ENCODE data around the gene ZNF319. TPM values are rescaled to one million over a fixed set of nuclear protein-coding genes. Genes with fewer than 3 reads are reported as not detected.

ZNF319 gene
- total RNA-seq, 1 donor from 2014 or later: 14.2 TPM

DNA sequence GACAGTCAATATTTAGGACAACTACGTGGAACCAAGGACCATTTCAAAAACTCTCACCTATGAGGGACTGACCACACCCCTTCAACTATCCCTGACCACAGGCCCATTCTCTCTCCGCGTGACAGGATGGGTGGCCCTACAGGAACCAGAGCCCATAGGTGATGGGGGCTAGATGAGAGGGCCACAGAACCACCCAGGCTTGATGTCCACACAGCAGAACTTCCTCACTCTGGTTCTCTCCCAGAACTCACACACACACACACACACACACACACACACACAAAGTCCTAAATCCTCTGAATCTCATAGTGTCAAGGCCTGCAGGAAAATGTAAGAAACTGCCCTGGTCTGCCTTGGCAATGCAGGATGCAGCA is 1.5 kb downstream of the ZNF319 start:
- no peak for DNase-seq (ENCODE audit: extremely low spot score, unreplicated experiment)
- no peaks in the 10 kb centered on the region for H3K36me3 Mint-ChIP-seq
- peaks cover 18% of the 10 kb centered on the region for H3K4me1 Mint-ChIP-seq (ENCODE audit: unreplicated experiment)
- H3K4me3 Mint-ChIP-seq: peak overlapping the region; percentile 87
- no peak for TF ChIP-seq CTCF (conservative IDR thresholded peaks at IDR 0.05)
- no peaks in the 10 kb centered on the region for H3K27me3 Mint-ChIP-seq
- H3K27ac Mint-ChIP-seq: peak overlapping the region; percentile 81
- no peaks in the 10 kb centered on the region for H3K9me3 Mint-ChIP-seq

- H3K36me3 Mint-ChIP-seq: no peaks in the 10 kb centered on the region
- no peaks in the 10 kb centered on the region for H3K9me3 Mint-ChIP-seq
- TF ChIP-seq CTCF (conservative IDR thresholded peaks at IDR 0.05): no peak
- H3K27me3 Mint-ChIP-seq: no peaks in the 10 kb centered on the region
- H3K27ac Mint-ChIP-seq: peak overlapping the region; percentile 81
- H3K4me1 Mint-ChIP-seq (ENCODE audit: unreplicated experiment): peaks cover 18% of the 10 kb centered on the region
- DNase-seq (ENCODE audit: extremely low spot score, unreplicated experiment): no peak
- peak overlapping the region; percentile 87 for H3K4me3 Mint-ChIP-seq
Observed at GRCh38 chr16:57998486-57998885, 2.0 kb downstream of the ZNF319 start.

GRCh38 chr16:57997528-57998265 is 2.8 kb downstream of the ZNF319 start:
- no peak for DNase-seq (ENCODE audit: extremely low spot score, unreplicated experiment)
- Mint-ChIP-seq H3K4me3 (peak overlapping the region; percentile 66), H3K27me3 (no peaks in the 10 kb centered on the region), H3K4me1 (ENCODE audit: unreplicated experiment) (peaks cover 18% of the 10 kb centered on the region), H3K9me3 (no peaks in the 10 kb centered on the region), H3K36me3 (peaks cover 3% of the 10 kb centered on the region), H3K27ac (no peak overlapping the region)
- no peak for TF ChIP-seq CTCF (conservative IDR thresholded peaks at IDR 0.05)

GRCh38 chr16:57997176-57997527 is 3.3 kb downstream of the ZNF319 start:
- H3K36me3 Mint-ChIP-seq: peaks cover 3% of the 10 kb centered on the region
- H3K9me3 Mint-ChIP-seq: no peaks in the 10 kb centered on the region
- no peak for TF ChIP-seq CTCF (conservative IDR thresholded peaks at IDR 0.05)
- no peak for DNase-seq (ENCODE audit: extremely low spot score, unreplicated experiment)
- H3K4me1 Mint-ChIP-seq (ENCODE audit: unreplicated experiment): peaks cover 22% of the 10 kb centered on the region
- peak overlapping the region; percentile 66 for H3K4me3 Mint-ChIP-seq
- H3K27ac Mint-ChIP-seq: no peak overlapping the region
- no peaks in the 10 kb centered on the region for H3K27me3 Mint-ChIP-seq

DNA sequence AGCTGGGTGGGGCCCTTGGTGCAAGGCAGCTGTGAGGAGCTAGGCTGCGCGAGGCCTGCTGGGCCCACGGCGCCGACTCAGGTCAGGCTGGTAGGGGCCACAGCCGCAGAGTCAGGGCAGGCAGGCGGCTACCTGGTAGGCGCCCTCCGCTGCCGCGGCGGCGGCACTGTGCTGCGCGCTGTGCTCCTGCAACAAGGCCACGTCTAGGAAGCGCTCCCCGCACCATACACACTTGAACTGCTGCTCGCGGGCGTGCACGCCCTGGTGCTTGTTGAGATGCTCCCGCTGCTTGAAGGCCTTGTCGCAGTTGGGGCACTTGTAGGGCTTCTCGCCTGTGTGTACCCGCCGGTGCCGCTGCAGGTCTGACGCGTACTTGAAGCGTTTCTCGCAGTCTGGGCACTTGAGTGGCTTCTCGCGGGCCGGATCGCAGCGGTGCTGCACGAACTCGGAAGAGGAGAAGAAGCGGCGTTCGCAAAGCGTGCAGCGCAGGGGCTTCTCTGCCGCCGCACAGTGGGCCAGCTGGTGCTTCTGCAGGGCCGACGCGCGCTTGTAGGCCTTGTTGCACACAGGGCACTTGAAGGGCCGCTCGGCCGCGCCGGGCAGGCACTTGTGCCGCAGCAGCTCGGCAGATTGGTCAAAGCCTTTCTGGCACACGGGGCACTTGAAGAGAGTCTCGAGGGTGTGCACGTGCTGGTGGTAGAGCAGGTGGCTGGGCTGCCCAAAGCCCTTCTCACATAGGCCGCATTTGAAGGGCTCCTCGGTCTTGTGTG is 3.9 kb downstream of the ZNF319 start:
- H3K4me3 Mint-ChIP-seq: no peak overlapping the region
- no peak for TF ChIP-seq CTCF (conservative IDR thresholded peaks at IDR 0.05)
- H3K36me3 Mint-ChIP-seq: peaks cover 3% of the 10 kb centered on the region
- no peak for DNase-seq (ENCODE audit: extremely low spot score, unreplicated experiment)
- H3K27ac Mint-ChIP-seq: no peak overlapping the region
- H3K27me3 Mint-ChIP-seq: no peaks in the 10 kb centered on the region
- H3K9me3 Mint-ChIP-seq: no peaks in the 10 kb centered on the region
- H3K4me1 Mint-ChIP-seq (ENCODE audit: unreplicated experiment): peaks cover 16% of the 10 kb centered on the region
